IPS-NIHi7 (cell line): ENCODE results near the gene HACD2.
A peak's percentile ranks its signal among the peaks of the same experiment; 100 is the strongest.

ENCODE experiments used
- DNase-seq: peaks from one replicate; pipeline ENCODE4 v3.0.0; 2012; ENCODE audit warnings: mixed read lengths; ENCODE audit errors: extremely low spot score

HACD2 gene, protein sequence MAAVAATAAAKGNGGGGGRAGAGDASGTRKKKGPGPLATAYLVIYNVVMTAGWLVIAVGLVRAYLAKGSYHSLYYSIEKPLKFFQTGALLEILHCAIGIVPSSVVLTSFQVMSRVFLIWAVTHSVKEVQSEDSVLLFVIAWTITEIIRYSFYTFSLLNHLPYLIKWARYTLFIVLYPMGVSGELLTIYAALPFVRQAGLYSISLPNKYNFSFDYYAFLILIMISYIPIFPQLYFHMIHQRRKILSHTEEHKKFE

DNA sequence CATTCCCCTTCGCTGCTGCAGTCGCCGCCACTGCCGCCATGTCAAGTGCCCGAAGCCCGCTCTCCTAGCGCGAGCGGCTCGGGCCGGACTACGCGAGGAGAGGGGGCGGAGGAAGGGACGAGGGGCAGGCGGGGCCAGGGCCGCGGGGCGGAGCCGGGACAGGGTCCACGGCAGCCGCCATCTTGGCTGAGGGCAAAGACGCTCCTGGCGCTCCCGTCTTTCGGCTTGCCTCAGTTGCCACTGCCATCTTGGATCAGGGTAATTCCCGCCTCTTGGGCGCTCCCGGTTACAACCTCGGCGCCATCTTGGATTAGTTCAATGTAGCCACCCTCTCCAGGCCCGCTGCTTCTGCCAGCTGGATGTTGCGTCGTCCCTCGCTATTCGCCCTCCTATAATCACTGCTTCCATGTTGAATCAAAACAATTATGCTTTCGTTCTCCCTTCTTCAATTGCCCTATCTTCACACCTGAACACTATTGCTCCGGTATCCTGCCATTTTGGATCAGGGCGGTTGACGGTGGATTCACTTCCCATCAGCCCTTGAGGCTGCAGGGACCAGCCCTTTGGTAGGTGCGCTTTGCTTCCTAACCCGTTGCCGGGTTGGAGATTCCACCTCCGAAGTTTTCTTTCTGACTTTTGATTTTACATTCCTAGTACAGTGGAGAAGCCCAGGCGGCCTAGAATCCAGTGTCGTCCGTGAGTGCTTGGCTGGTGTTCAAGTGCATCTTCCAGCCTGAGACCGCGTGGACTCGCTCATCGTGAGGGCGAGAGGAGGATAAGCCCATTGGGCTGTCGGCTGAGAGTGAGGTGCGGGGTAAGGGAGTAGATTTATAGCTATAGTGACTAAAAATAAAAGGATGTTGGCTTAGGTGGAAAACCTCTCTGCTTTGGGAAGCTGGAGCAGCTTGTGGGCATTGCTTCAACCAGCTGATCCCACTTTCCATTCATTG, at the start of gene HACD2:
TSS of gene HACD2 (minus strand) at position 66 of the 950 bp plus-strand sequence. CDS start at position 40, 26 bp downstream.
- peak; percentile 96 for DNase-seq

DNA sequence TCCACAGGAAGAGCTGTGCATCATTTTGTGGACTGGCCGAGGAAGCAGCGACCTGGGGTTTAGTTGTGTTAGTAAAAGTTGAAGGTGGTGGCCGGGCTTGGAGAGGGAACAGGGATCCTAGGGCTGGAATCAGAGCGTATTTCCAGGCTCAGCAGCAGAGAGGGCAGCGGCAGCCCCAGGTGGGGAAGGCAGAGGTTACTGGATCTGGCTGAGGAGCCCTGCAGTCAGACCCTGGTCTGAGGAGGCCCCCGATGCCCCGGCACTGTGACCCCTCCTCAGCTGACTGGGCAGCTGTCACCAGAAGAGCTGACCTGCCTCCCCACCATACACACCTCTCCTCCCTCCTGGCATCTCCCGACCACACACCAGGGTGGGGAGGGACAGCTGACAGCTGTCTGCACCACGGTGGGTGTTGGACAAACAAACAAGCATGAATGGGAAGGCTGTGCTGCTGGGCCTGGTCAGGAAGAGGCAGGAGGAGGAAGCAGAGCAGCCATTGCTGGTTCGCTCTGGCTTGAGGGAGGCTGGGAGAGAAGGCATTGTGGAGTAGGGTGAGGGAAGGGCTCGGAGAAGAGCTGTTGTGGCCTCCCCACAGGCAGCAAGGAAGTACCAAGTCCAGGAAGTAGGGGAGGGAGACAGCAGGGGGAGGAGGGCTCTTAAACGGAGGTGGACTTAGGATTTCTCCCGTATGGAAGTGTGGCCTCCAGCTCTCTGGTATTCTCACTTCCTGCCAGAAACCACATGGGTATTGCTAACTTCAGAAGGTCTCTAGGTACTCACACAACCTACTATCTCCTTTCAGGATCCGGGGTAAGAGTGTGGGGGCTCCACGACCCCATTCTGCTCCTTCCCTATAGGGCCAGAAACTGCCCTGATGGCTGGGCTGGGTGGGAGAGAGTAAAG, 49.5 kb upstream of the HACD2 start:
- no peak for DNase-seq

GRCh38 chr3:123633530-123633929, 48.7 kb upstream of the HACD2 start:
- DNase-seq: no peak

DNA sequence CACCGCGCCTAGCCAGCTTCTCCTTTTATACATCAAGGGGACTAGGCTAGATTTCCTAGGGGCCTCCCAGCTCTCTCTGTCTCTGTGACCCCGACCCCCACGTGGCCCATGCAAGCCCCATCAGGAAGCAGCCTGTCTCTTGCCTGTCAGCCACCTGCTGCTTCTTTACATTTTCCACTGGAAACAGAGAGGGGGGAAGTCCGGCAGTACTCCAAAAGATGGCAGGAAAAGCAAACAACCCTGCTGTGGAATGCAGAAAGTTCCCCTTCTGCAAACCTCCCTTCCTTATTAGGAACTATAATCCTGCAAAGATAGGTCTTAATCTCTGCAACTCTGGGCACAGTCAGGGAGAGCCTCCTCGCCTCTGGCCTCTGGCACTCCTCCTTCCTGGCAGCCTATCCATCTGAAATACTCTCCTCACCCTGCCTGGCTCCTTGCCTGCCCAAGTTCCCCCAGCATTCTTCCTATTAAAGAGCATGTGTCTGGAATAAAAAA, 47.4 kb upstream of the HACD2 start:
- DNase-seq: peak; percentile 42

DNA sequence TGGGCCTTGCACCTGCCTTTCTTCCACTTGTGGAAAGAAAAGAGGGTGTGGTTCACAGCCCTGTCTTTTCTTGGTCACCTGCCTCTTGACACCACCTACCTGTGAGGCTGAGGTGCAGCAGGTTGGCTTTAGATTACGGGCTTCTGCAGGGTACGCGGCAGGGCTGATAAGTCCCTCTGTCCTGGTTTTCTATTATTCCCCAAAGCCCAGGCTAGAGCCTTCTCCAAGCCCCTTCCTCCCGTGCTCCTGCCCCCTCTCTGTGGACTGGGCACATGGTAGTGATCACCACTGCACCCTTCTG, 44.8 kb upstream of the HACD2 start:
- DNase-seq: peak; percentile 52

DNA sequence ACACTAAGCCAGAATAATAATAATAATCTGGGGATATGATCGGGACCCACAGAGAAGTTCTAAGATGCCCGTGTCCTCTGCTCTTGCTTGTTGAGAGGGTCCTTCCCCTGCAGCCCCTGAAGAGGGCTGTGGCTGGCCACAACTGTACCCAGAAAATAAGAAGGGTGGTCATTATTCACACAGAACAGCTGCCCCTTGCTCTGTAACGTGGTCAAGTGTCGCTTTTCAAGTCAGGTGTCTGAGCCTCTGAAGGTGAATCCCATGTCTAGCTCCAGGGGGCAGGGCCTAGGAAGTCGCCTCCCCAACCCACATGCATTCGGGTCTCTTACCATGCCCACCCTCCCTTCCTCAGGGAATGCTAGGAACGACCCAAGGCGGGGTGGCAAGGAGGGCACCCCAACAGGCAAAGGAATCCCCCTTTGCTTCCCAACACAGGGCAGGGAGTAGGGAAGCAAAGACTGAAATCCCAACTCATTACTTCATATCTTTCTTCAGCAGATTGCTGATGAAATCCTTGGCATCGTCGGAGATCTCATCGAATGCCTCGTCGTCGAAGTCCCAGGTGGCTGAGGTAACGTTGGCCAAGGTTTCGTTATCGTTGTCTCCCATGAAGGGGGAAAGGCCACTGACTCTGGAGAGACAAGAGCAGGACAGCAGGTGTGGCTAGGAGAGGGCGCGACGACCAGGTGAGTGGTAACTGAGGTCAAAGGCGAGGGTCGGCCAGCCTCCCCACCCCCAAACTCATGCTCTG, 44.3 kb upstream of the HACD2 start:
- DNase-seq: no peak

GRCh38 chr3:123627673-123628670, 43.1 kb upstream of the HACD2 start:
- no peak for DNase-seq

GRCh38 chr3:123626881-123627280, 42.0 kb upstream of the HACD2 start:
- no peak for DNase-seq

- DNase-seq: no peak
Observed at GRCh38 chr3:123624302-123624701, 39.4 kb upstream of the HACD2 start.

DNA sequence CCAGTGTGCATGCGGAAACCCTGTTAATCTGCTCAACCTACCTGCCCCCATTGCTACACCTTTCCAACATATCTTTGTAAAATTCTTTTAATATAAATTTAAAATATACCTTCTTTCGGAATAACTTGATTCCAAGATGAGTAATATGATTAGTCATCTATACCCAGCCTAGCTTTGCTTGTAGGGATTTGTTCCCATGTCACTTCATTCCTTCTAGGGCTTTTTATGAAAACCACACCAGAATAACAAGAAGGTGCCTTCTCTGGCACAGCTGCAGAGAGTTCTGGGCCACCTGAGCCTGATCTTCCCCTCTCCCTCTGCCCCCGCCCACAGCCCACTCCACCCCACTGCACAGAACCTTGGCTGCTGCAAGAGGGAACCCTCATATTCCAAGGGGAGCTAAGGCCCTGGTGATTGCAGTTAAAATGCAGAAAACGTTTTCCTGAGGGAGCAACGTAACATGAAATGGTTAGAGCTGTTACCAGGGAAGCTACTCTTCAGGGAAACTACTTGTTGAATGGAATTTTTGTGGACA, 38.6 kb upstream of the HACD2 start:
- DNase-seq: no peak

DNA sequence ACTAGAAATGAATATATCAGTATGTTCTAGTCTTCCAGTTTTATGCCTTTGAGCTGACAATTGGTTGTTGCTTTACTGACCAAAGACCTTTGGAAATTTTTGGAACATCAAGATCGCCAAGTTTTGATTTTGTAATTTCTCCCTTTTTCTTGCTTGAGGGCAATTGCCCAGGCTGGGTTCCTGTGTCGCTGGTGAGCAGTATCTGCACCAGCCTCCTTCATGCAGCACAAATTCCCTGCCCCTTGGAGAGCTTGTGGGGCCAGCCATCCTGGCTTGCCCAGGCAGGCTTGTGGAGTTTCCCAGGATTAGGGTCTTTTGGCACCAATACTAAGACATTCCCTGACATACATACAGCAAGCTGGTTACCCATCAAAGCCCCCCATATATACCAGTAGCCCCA, 37.9 kb upstream of the HACD2 start:
- DNase-seq: no peak

- DNase-seq: no peak
Observed at GRCh38 chr3:123621850-123622189, 37.0 kb upstream of the HACD2 start.

GRCh38 chr3:123621186-123621849, 36.5 kb upstream of the HACD2 start:
- DNase-seq: no peak

DNA sequence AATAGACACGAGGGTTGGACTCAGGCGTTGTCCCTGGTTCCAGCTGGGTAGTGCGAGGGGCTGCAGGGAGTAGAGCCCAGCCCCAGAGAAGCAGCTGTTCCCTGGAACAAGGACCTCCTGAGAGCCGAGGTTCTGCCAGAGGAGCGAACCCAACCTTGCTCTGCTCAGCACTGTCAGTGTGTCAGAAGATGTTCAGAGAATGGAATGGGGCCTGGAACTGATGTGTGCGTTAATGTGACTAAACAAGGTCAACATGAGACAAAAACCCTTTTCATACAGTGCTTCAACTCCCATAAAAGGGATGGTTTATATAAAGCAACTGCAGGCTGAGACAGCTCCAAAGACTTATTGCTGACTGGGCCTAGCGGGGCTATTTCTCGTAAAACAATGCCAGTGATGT, 35.5 kb upstream of the HACD2 start:
- DNase-seq: no peak

DNA sequence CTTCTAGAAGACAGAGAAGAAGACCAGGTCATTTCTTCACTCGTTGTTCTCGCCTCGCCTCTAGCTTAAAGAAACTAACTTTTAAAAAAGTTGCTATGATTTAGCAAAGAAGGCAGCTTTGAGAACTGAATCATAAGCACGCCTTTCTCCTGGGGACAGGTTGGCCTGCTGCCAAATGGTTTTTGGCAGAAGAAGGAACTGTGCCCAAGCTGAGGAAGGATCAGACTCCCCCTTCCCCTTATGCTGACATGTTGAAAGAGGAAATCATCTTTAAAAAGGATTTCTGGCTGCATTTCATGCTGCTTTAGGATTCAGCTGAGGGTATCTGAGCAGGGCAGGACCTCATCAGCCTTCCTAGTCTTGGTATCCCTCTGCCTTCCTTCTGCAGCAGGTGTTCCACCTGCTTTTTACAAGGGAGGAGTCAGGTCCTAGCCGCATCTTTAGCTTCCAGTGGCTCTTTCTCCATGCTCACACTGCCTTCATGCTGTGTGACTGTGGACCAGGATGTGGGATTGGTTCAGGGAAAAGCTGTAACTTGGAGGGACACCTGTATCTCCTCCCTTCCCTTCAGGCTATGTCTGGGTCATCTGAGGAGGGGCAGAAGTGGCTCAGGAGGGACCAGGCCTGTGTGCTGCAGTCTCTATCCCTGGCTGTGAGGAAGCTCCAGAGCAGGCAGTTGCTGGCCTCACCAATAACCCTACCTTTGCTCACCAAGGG, 34.1 kb upstream of the HACD2 start:
- DNase-seq: no peak

DNA sequence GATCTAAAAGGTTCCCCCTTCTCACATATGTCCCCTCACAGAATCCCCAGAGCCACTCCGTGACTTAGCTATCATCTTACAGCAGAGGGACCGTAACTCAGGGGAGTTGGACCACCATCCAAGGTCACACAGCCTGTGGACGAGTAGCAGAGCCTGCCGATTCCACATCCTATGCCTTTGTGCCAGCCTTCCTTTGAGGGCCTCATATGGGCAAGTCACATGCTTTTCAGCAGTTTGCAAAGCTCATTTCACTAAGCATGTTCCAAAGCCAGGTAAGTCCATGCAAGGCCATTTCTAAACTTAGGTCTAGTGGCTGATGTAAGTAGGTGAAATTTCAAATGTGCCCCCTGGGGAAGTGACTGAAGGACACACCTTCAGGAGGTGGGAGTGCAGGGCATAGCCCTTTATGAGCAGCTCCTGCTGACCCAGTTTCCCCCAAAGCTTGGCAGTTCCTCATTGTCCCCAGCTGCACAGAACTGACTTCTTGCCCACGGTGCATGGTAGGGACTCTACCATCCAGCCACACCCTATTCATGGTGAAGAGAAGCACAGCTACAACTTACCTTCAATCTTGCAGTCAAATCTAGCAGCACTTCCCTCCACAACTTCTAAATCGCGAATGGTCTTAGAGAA, 33.3 kb upstream of the HACD2 start:
- DNase-seq: no peak

GRCh38 chr3:123616593-123616992, 31.7 kb upstream of the HACD2 start:
- no peak for DNase-seq

- no peak for DNase-seq
Observed at GRCh38 chr3:123613543-123613942, 28.7 kb upstream of the HACD2 start.
